IPS DF 6.9 (cell line): ENCODE data around the gene ARL5A.

Experiments used
- DNase-seq: peaks from one replicate; pipeline ENCODE4 v3.0.0-alpha.2; 2013; ENCODE audit warnings: low read depth, low spot score
- H3K27ac ChIP-seq: one replicate; pipeline ENCODE4 v1.5.1; 2013; ENCODE audit warnings: low read length, control low read depth
- H3K27me3 ChIP-seq: 2 replicates; pipeline ENCODE4 v1.6.1; 2013; ENCODE audit warnings: mild to moderate bottlenecking, low read length; ENCODE audit not compliant: control insufficient read depth, insufficient read depth
- H3K36me3 ChIP-seq: 2 replicates; pipeline ENCODE4 v1.6.1; 2013; ENCODE audit warnings: low read length; ENCODE audit not compliant: control insufficient read depth, insufficient read depth
- H3K4me1 ChIP-seq: 2 replicates; pipeline ENCODE4 v1.6.1; 2013; ENCODE audit warnings: low read length; ENCODE audit not compliant: control insufficient read depth, insufficient read depth
- H3K4me3 ChIP-seq: 2 replicates; pipeline ENCODE4 v1.5.1; 2013; ENCODE audit warnings: mild to moderate bottlenecking, low read length
- H3K9me3 ChIP-seq: 2 replicates; pipeline ENCODE4 v1.6.1; 2013; ENCODE audit warnings: low read length, inconsistent platforms; ENCODE audit not compliant: control insufficient read depth, insufficient read depth
- WGBS: extraction: QIAGEN DNeasy Blood & Tissue Kit; methylation state at CpG from one replicate; pipeline ENCODE4 v1.1.7; 2013; ENCODE audit warnings: mixed read lengths, missing lambda C conversion rate; ENCODE audit not compliant: insufficient read length, insufficient coverage; 5-methylcytosine and 5-hydroxymethylcytosine counted together

The ARL5A gene

GRCh38 chr2:151817929-151818328 lies 10.3 kb downstream of the ARL5A start:
- H3K36me3 ChIP-seq: no peaks in the 10 kb centered on the region
- no peaks in the 10 kb centered on the region for H3K9me3 ChIP-seq
- H3K27me3 ChIP-seq: no peaks in the 10 kb centered on the region
- no CpG with 5 or more reads among the region's 3 CpGs for WGBS
- H3K4me3 ChIP-seq: no peak overlapping the region
- H3K27ac ChIP-seq: no peak overlapping the region
- no peak for DNase-seq
- H3K4me1 ChIP-seq: no peaks in the 10 kb centered on the region

DNA sequence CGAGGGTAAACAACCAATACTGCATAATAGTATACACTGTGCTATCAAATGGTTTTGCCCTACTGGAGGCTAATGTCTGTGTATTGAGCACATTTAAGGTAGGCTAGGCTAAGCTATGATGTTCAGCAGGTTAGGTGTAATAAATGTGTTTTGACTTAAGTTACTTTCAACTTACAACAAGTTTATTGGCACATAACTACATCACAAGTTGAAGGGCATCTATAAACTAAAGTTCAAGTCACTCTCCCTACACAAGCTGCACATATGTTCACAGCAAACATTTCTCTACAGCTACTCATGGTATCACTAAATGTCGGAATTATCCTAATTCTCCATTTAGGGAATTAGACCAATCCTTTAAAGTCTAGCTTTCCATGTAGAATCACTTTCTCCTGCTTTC lies 11.4 kb downstream of the ARL5A start:
- Histone ChIP-seq H3K9me3 (no peaks in the 10 kb centered on the region), H3K4me1 (no peaks in the 10 kb centered on the region), H3K27me3 (no peaks in the 10 kb centered on the region), H3K4me3 (no peak overlapping the region), H3K36me3 (no peaks in the 10 kb centered on the region), H3K27ac (no peak overlapping the region)
- DNase-seq: no peak
- no CpG with 5 or more reads among the region's 2 CpGs for WGBS

DNA sequence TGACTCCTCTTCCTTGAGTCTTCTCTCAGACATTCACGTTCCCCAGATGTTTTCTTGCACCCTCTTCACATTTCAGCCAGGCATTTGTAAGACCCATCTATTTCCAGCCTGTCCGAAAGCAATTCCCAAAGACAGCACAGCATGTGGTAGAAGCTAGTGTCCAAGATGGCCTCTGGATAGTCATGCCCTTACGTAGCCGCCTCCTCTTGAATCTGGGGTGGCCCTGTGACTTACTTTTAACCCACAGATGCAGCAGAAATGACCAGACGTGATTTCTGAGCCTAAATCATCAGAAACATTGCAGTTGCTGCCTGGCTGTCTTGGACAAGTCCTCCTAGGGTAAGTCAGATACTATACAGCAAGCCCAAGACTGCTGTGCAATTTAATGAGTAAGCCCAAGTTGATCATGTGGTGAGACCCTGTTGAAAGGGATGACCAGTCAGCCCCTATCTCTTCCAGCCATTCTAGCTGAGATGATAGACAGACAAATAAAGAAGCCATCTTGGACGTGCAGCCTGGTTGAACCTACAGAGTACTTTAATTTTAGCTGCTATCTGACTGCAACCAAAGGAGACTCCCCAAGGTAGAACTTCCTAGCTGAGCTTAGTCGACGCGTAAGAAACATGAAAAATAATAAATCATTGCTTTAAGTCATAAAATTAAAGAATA lies 12.3 kb downstream of the ARL5A start:
- no peak for DNase-seq
- Histone ChIP-seq H3K27ac (no peak overlapping the region), H3K36me3 (no peaks in the 10 kb centered on the region; the same call in 1 of the 2 replicates), H3K4me1 (no peaks in the 10 kb centered on the region), H3K4me3 (no peak overlapping the region), H3K9me3 (no peaks in the 10 kb centered on the region), H3K27me3 (no peaks in the 10 kb centered on the region)
- no CpG with 5 or more reads among the region's 9 CpGs for WGBS

- H3K27me3 ChIP-seq: no peaks in the 10 kb centered on the region
- no peaks in the 10 kb centered on the region; the same call in 1 of the 2 replicates for H3K36me3 ChIP-seq
- no peak overlapping the region for H3K4me3 ChIP-seq
- H3K9me3 ChIP-seq: no peaks in the 10 kb centered on the region
- no peaks in the 10 kb centered on the region for H3K4me1 ChIP-seq
- no CpG with 5 or more reads among the region's 1 CpG for WGBS
- no peak for DNase-seq
- no peak overlapping the region for H3K27ac ChIP-seq
Observed at GRCh38 chr2:151810489-151810888, 17.7 kb downstream of the ARL5A start.

GRCh38 chr2:151809073-151809383 lies 19.2 kb downstream of the ARL5A start:
- H3K36me3 ChIP-seq: no peaks in the 10 kb centered on the region; the same call in 1 of the 2 replicates
- H3K27me3 ChIP-seq: no peaks in the 10 kb centered on the region
- WGBS: no CpG with 5 or more reads among the region's 1 CpG

GRCh38 chr2:151808258-151809072 lies 19.8 kb downstream of the ARL5A start:
- H3K4me1 ChIP-seq: no peaks in the 10 kb centered on the region
- no CpG with 5 or more reads among the region's 5 CpGs for WGBS
- no peak overlapping the region for H3K4me3 ChIP-seq
- H3K9me3 ChIP-seq: no peaks in the 10 kb centered on the region
- no peak for DNase-seq
- H3K27ac ChIP-seq: no peak overlapping the region
- no peaks in the 10 kb centered on the region for H3K27me3 ChIP-seq
- H3K36me3 ChIP-seq: no peaks in the 10 kb centered on the region; the same call in 1 of the 2 replicates

More at GRCh38 chr2:151809073-151809383, 19.2 kb downstream of the ARL5A start:
- H3K27ac ChIP-seq: no peak overlapping the region
- H3K4me3 ChIP-seq: no peak overlapping the region
- no peaks in the 10 kb centered on the region for H3K9me3 ChIP-seq
- H3K4me1 ChIP-seq: no peaks in the 10 kb centered on the region
- no peak for DNase-seq

DNA sequence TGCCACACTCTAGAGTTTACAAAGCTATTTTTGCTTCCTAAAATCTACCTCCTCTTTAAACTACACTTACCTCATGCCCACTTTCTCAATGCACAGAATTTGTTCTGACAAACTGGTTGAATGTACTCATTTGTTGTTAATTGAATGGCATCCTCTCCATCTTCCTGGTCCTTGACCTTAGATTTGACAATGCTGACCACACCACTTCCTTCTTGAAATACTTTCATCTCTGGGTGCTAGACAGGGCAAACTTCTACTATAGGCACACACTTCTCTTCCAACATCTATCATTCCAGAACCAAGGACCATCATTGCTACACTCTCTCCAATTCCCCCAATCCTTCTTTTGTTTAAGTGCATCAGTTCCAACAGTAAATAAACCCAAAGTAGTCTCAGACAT lies 22.3 kb downstream of the ARL5A start:
- no peak for DNase-seq
- Histone ChIP-seq H3K27ac (no peak overlapping the region), H3K4me3 (no peak overlapping the region), H3K4me1 (no peaks in the 10 kb centered on the region), H3K36me3 (no peaks in the 10 kb centered on the region; the same call in 1 of the 2 replicates), H3K27me3 (no peaks in the 10 kb centered on the region), H3K9me3 (no peaks in the 10 kb centered on the region)

- no peak for DNase-seq
- Histone ChIP-seq H3K4me1 (no peaks in the 10 kb centered on the region), H3K36me3 (no peaks in the 10 kb centered on the region; the same call in 1 of the 2 replicates), H3K4me3 (no peak overlapping the region), H3K9me3 (no peaks in the 10 kb centered on the region), H3K27me3 (no peaks in the 10 kb centered on the region), H3K27ac (no peak overlapping the region)
- WGBS: no CpG with 5 or more reads among the region's 1 CpG
Observed at GRCh38 chr2:151805343-151805742, 22.9 kb downstream of the ARL5A start.

DNA sequence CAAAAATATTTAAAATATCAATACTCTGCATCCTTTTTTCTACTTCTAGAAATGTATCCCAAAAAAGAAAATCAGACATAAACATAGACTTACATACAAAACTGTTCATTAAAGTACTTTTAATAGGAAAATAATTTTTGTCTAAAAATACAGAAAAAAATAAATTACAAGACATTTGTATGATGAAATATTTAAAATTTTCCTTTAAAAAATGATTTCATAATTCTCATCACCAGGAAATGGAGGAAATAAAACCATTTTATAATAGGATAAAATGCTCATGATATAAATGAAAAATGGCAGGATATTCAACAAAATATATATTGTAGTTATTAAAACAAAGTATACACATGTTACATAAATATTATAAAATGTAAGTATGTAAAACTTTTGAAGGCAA lies 24.4 kb downstream of the ARL5A start:
- Histone ChIP-seq H3K4me1 (no peaks in the 10 kb centered on the region), H3K36me3 (no peaks in the 10 kb centered on the region; the same call in 1 of the 2 replicates), H3K27ac (no peak overlapping the region), H3K4me3 (no peak overlapping the region), H3K9me3 (no peaks in the 10 kb centered on the region), H3K27me3 (no peaks in the 10 kb centered on the region)
- no peak for DNase-seq

GRCh38 chr2:151802315-151802714 lies 25.9 kb downstream of the ARL5A start:
- Histone ChIP-seq H3K27ac (no peak overlapping the region), H3K4me3 (no peak overlapping the region), H3K27me3 (no peaks in the 10 kb centered on the region), H3K36me3 (no peaks in the 10 kb centered on the region; the same call in 1 of the 2 replicates), H3K4me1 (no peaks in the 10 kb centered on the region), H3K9me3 (no peaks in the 10 kb centered on the region)
- no peak for DNase-seq
- no CpG with 5 or more reads among the region's 2 CpGs for WGBS

- DNase-seq: no peak
- H3K27me3 ChIP-seq: no peaks in the 10 kb centered on the region
- no peaks in the 10 kb centered on the region for H3K36me3 ChIP-seq
- no CpG with 5 or more reads among the region's 3 CpGs for WGBS
- no peak overlapping the region for H3K4me3 ChIP-seq
- H3K4me1 ChIP-seq: no peaks in the 10 kb centered on the region
- no peaks in the 10 kb centered on the region for H3K9me3 ChIP-seq
- H3K27ac ChIP-seq: no peak overlapping the region
Observed at GRCh38 chr2:151799886-151800292, 28.3 kb downstream of the ARL5A start.
